ENCODE results near the gene ADGRD1.

Gene ADGRD1

DNA sequence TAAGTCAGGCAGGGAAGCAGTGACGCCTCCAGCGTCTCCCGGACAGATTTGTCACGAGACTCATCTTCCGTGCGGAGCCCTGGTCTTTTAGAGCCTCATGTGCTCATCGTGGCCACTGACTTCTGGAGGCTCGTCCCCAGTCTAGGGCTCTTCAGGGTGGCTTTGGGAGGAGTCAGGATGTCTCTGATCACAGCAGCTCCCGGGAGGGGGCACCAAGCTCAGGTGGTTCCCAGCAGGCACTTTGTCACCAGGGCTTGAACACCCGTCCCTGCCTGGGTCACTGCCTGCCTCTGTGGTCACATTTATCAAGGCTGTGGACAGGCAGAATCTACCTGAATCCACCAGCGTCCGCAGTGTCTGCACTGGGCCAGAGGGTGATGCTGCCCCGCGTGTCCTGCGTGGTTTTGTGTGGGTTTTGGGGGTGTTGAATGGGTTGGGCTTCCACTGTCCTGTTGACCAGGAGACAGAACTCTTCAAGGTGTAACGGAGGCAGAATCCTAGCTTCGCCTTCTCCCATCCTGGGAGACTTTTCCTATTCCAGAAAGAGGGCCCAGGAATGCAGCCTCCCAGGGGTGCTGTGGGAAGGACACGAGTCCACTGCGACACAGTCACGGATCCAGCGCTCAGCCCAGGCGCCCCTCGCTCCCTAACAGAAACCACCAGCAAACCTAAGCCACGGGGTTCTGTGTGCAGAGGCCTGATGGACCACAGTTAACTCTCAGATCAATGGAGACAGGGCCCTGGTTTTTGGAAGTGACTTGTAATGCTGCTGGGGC is 132.3 kb downstream of the ADGRD1 start:
- no peak overlapping the region for H2AK5ac ChIP-seq (ENCODE audit: low read length, severe bottlenecking)
- no peak overlapping the region for H2AFZ ChIP-seq (ENCODE audit: low read depth, low read length)
- no peak overlapping the region for H2BK12ac ChIP-seq (ENCODE audit: low read length in 2 of 2)
- no peaks in the 10 kb centered on the region for H3K9me3 ChIP-seq (ENCODE audit: control insufficient read depth, low read length)
- H3K27ac ChIP-seq (ENCODE audit: low read length, poor library complexity, severe bottlenecking) = no peak overlapping the region
- H2BK15ac ChIP-seq (ENCODE audit: low read depth, poor library complexity, severe bottlenecking) = no peak overlapping the region
- H2BK5ac ChIP-seq (ENCODE audit: low read depth, low read length, poor library complexity, severe bottlenecking) = no peak overlapping the region
- WGBS = 87% methylated on average over 22 of the region's 24 CpGs
- H3K9ac ChIP-seq (ENCODE audit: low read length) = no peak overlapping the region
- H3K4me2 ChIP-seq (ENCODE audit: low read length, poor library complexity, severe bottlenecking) = no peak overlapping the region
- no peak overlapping the region for H3K18ac ChIP-seq (ENCODE audit: low read depth in 1 of 2, low read length in 2 of 2)
- no peak overlapping the region for H3K23ac ChIP-seq (ENCODE audit: low read length in 2 of 2)
- no peak overlapping the region for H4K91ac ChIP-seq (ENCODE audit: low read length)
- no peaks in the 10 kb centered on the region for H3K79me1 ChIP-seq (replicated peaks; ENCODE audit: low read length, poor library complexity, severe bottlenecking)
- H3K36me3 ChIP-seq (ENCODE audit: control insufficient read depth in 1 of 2, insufficient read depth in 2 of 2, low read depth in 1 of 2, low read length in 2 of 2) = no peaks in the 10 kb centered on the region
- no peak overlapping the region for H2BK120ac ChIP-seq (ENCODE audit: low read depth, low read length)
- H3K14ac ChIP-seq (ENCODE audit: low read length in 2 of 2) = no peak overlapping the region
- no peaks in the 10 kb centered on the region for H3K27me3 ChIP-seq (ENCODE audit: control insufficient read depth in 1 of 2, insufficient read depth in 1 of 2, low read length in 2 of 2)
- no peak overlapping the region for H3K4ac ChIP-seq (ENCODE audit: low read depth in 1 of 2, low read length in 2 of 2)
- DNase-seq = no peak
- no peak overlapping the region for H4K8ac ChIP-seq (ENCODE audit: low read length)
- H3K4me1 ChIP-seq (ENCODE audit: control insufficient read depth, insufficient read depth, low read depth, low read length) = peaks cover 2% of the 10 kb centered on the region
- no peak overlapping the region for H3K4me3 ChIP-seq (ENCODE audit: insufficient read depth in 1 of 2, low read depth in 1 of 2, low read length in 2 of 2)

DNA sequence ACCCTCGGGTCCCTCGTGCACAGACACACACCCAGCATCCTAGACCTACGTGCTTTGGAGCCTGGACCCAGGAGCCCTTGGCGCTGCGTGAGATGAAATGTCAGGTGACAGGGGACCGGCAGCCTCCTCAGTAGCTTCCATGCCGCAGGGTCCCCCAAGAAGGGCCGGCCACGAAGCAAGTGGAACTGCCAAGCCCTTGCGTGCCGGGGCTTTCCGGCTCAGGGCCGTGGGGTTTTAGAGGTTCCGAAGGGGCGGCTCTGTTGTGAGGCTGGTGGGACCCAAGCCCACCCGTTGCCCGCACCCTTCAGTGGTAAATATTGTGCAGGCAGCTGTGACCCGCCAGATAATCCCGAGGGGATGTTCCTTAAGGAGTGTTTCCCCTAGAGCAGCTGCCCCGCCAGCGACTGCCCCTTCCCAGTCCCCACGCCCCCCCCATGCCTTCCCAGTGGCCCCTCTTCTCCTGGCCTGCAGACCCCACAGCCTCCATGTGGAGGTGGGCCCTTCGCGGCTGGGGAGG is 133.7 kb downstream of the ADGRD1 start:
- no peak for DNase-seq
- Histone ChIP-seq H4K91ac (ENCODE audit: low read length) (no peak overlapping the region), H2AK5ac (ENCODE audit: low read length, severe bottlenecking) (no peak overlapping the region), H2BK120ac (ENCODE audit: low read depth, low read length) (no peak overlapping the region), H2BK12ac (ENCODE audit: low read length in 2 of 2) (no peak overlapping the region), H3K9me3 (ENCODE audit: control insufficient read depth, low read length) (no peaks in the 10 kb centered on the region), H3K27me3 (ENCODE audit: control insufficient read depth in 1 of 2, insufficient read depth in 1 of 2, low read length in 2 of 2) (no peaks in the 10 kb centered on the region), H3K36me3 (ENCODE audit: control insufficient read depth in 1 of 2, insufficient read depth in 2 of 2, low read depth in 1 of 2, low read length in 2 of 2) (no peaks in the 10 kb centered on the region), H3K4me1 (ENCODE audit: control insufficient read depth, insufficient read depth, low read depth, low read length) (peaks cover 2% of the 10 kb centered on the region), H2BK15ac (ENCODE audit: low read depth, poor library complexity, severe bottlenecking) (no peak overlapping the region), H3K79me1 (replicated peaks; ENCODE audit: low read length, poor library complexity, severe bottlenecking) (no peaks in the 10 kb centered on the region), H3K27ac (ENCODE audit: low read length, poor library complexity, severe bottlenecking) (no peak overlapping the region), H3K23ac (ENCODE audit: low read length in 2 of 2) (no peak overlapping the region), H2AFZ (ENCODE audit: low read depth, low read length) (no peak overlapping the region), H2BK5ac (ENCODE audit: low read depth, low read length, poor library complexity, severe bottlenecking) (no peak overlapping the region), H3K4me3 (ENCODE audit: insufficient read depth in 1 of 2, low read depth in 1 of 2, low read length in 2 of 2) (no peak overlapping the region), H3K4ac (ENCODE audit: low read depth in 1 of 2, low read length in 2 of 2) (no peak overlapping the region), H3K4me2 (ENCODE audit: low read length, poor library complexity, severe bottlenecking) (no peak overlapping the region), H3K9ac (ENCODE audit: low read length) (no peak overlapping the region), H4K8ac (ENCODE audit: low read length) (no peak overlapping the region), H3K14ac (ENCODE audit: low read length in 2 of 2) (no peak overlapping the region), H3K18ac (ENCODE audit: low read depth in 1 of 2, low read length in 2 of 2) (no peak overlapping the region)
- 92% methylated on average over 24 of the region's 24 CpGs for WGBS

DNA sequence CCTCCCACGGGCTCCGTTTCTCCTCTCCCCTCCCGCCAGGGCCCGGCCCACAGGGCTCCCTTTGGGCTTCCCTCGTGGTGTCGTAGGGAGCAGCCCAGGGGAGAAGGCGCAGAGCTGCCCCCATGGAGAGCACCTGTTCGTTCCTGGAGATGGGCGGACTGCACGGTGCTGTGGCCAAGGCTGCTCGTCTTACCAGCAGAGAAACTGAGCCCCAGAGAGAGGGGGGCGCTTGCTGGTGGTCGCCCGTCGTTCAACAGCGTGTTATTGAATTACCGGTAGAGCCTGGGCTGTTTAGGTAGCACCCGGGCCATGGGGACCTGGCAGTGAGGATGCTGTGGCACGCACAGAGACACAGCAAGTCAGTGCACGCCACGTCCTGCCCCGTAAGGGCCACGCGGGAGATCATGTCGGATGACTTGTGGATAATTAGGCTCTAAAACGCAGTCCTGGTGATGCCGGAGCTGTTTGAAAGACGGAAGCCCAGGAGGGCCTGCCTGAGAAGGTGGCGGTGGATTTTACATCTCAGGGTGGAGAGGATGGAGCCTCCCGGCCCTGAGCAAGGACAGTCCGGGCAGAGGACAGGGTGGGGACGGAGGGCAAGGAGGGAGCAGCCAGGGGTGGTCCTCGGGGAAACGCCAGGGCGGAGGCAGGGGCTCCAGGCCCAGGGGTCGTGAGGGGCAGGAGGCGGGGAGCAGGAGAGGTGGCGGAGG is 134.4 kb downstream of the ADGRD1 start:
- no peak overlapping the region for H3K27ac ChIP-seq (ENCODE audit: low read length, poor library complexity, severe bottlenecking)
- H2BK12ac ChIP-seq (ENCODE audit: low read length in 2 of 2) = no peak overlapping the region
- WGBS = 88% methylated on average over 38 of the region's 38 CpGs
- no peak for DNase-seq
- no peak overlapping the region for H3K23ac ChIP-seq (ENCODE audit: low read length in 2 of 2)
- no peak overlapping the region for H3K4me3 ChIP-seq (ENCODE audit: insufficient read depth in 1 of 2, low read depth in 1 of 2, low read length in 2 of 2)
- no peak overlapping the region for H2BK120ac ChIP-seq (ENCODE audit: low read depth, low read length)
- H3K27me3 ChIP-seq (ENCODE audit: control insufficient read depth in 1 of 2, insufficient read depth in 1 of 2, low read length in 2 of 2) = no peaks in the 10 kb centered on the region
- H3K14ac ChIP-seq (ENCODE audit: low read length in 2 of 2) = no peak overlapping the region
- H3K4ac ChIP-seq (ENCODE audit: low read depth in 1 of 2, low read length in 2 of 2) = no peak overlapping the region
- no peak overlapping the region for H4K91ac ChIP-seq (ENCODE audit: low read length)
- no peak overlapping the region for H3K18ac ChIP-seq (ENCODE audit: low read depth in 1 of 2, low read length in 2 of 2)
- no peak overlapping the region for H2BK15ac ChIP-seq (ENCODE audit: low read depth, poor library complexity, severe bottlenecking)
- H3K4me2 ChIP-seq (ENCODE audit: low read length, poor library complexity, severe bottlenecking) = no peak overlapping the region
- H2BK5ac ChIP-seq (ENCODE audit: low read depth, low read length, poor library complexity, severe bottlenecking) = no peak overlapping the region
- H3K36me3 ChIP-seq (ENCODE audit: control insufficient read depth in 1 of 2, insufficient read depth in 2 of 2, low read depth in 1 of 2, low read length in 2 of 2) = no peaks in the 10 kb centered on the region
- no peak overlapping the region for H2AK5ac ChIP-seq (ENCODE audit: low read length, severe bottlenecking)
- H3K9ac ChIP-seq (ENCODE audit: low read length) = no peak overlapping the region
- no peaks in the 10 kb centered on the region for H3K79me1 ChIP-seq (replicated peaks; ENCODE audit: low read length, poor library complexity, severe bottlenecking)
- no peaks in the 10 kb centered on the region for H3K9me3 ChIP-seq (ENCODE audit: control insufficient read depth, low read length)
- peaks cover 4% of the 10 kb centered on the region for H3K4me1 ChIP-seq (ENCODE audit: control insufficient read depth, insufficient read depth, low read depth, low read length)
- no peak overlapping the region for H2AFZ ChIP-seq (ENCODE audit: low read depth, low read length)
- H4K8ac ChIP-seq (ENCODE audit: low read length) = no peak overlapping the region

DNA sequence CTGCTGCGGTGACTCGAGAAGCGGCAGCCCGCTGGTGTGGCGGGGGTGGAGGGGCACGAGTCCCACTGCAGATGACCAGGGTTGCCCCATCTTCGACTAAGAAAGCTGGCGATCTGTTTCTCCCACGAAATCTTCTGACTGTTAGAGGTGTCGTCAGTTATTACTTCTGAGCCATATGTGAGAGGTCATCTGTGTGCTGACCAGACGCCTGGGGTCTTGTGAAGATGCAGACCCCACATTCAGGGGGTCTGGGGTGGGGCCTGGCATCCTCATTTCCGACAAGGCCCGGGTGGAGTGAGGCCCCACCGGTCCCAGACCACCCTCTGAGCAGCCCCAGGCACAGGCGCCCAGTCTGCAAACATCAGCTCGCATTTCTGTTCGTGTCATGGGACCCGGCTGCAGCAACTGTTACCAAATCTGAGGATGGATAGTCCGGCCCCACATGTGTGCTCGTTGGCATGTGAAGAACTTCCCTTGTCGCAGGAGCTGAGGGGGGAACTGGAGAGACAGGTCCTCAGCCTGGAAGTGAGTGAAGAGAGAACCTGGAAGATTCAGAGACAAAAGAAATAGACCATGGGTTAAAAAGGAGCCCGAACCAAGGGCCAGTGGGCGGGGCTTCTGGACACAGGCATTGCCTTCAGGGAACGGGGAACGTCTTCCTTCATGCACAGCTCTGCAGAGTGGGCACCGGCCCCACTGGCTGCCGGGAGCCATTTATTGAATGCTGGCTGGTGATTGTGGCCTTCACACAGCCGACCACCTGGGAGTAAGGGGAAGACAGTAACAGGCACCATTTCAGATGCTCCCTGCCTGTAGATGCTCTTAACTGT is 135.2 kb downstream of the ADGRD1 start:
- Histone ChIP-seq H4K91ac (ENCODE audit: low read length) (no peak overlapping the region), H3K4me2 (ENCODE audit: low read length, poor library complexity, severe bottlenecking) (no peak overlapping the region), H4K8ac (ENCODE audit: low read length) (no peak overlapping the region), H2BK120ac (ENCODE audit: low read depth, low read length) (no peak overlapping the region), H2BK15ac (ENCODE audit: low read depth, poor library complexity, severe bottlenecking) (no peak overlapping the region), H3K14ac (ENCODE audit: low read length in 2 of 2) (no peak overlapping the region), H3K23ac (ENCODE audit: low read length in 2 of 2) (no peak overlapping the region), H3K9ac (ENCODE audit: low read length) (no peak overlapping the region), H2BK5ac (ENCODE audit: low read depth, low read length, poor library complexity, severe bottlenecking) (no peak overlapping the region), H3K4me1 (ENCODE audit: control insufficient read depth, insufficient read depth, low read depth, low read length) (peaks cover 6% of the 10 kb centered on the region), H3K27me3 (ENCODE audit: control insufficient read depth in 1 of 2, insufficient read depth in 1 of 2, low read length in 2 of 2) (no peaks in the 10 kb centered on the region), H3K18ac (ENCODE audit: low read depth in 1 of 2, low read length in 2 of 2) (no peak overlapping the region), H3K9me3 (ENCODE audit: control insufficient read depth, low read length) (no peaks in the 10 kb centered on the region), H3K79me1 (replicated peaks; ENCODE audit: low read length, poor library complexity, severe bottlenecking) (no peaks in the 10 kb centered on the region), H2AK5ac (ENCODE audit: low read length, severe bottlenecking) (no peak overlapping the region), H3K27ac (ENCODE audit: low read length, poor library complexity, severe bottlenecking) (no peak overlapping the region), H2BK12ac (ENCODE audit: low read length in 2 of 2) (no peak overlapping the region), H3K4me3 (ENCODE audit: insufficient read depth in 1 of 2, low read depth in 1 of 2, low read length in 2 of 2) (no peak overlapping the region), H3K4ac (ENCODE audit: low read depth in 1 of 2, low read length in 2 of 2) (no peak overlapping the region), H2AFZ (ENCODE audit: low read depth, low read length) (no peak overlapping the region), H3K36me3 (ENCODE audit: control insufficient read depth in 1 of 2, insufficient read depth in 2 of 2, low read depth in 1 of 2, low read length in 2 of 2) (no peaks in the 10 kb centered on the region)
- 82% methylated on average over 28 of the region's 28 CpGs for WGBS
- no peak for DNase-seq
